AG04450 (cell line): ENCODE results near the gene CHML. TPM values are rescaled to one million over a fixed set of nuclear protein-coding genes. Genes with fewer than 3 reads are reported as not detected.

Experiments used
- CTCF ChIA-PET: fragments of 300-600, 350-600 bp; formaldehyde crosslinking; extraction: SDS; loops from one replicate; lab custom pipeline; 2022; ENCODE audit warnings: antibody characterized with exemption, inconsistent platforms; lab: Charles Lee
- POLR2A ChIA-PET: fragments of 350-600 bp; formaldehyde crosslinking; extraction: SDS; loops from one replicate; lab custom pipeline; 2021; ENCODE audit warnings: antibody characterized with exemption, inconsistent platforms; lab: Yijun Ruan, JAX
- DNase-seq: peaks from one replicate; pipeline ENCODE4 v3.0.0-alpha.2; 2011; ENCODE audit warnings: low read depth, low spot score
- H3K27ac ChIP-seq: one replicate; pipeline ENCODE4 v1.5.1; 2012; ENCODE audit warnings: low read depth, low read length, control low read depth
- H3K27me3 ChIP-seq: one replicate; pipeline ENCODE4 v1.6.0; 2012; ENCODE audit warnings: low read length; ENCODE audit not compliant: control insufficient read depth, insufficient read depth
- H3K4me3 ChIP-seq: 2 replicates; pipeline ENCODE4 v1.5.1; 2011; ENCODE audit warnings: mild to moderate bottlenecking, low read depth, low read length, control low read depth
- H3K9me3 ChIP-seq: 2 replicates; pipeline ENCODE4 v1.5.1; 2012; ENCODE audit warnings: low read length; ENCODE audit not compliant: control insufficient read depth, insufficient read depth
- CTCF ChIP-seq: IDR thresholded peaks from 2 replicates; pipeline ENCODE4 v1.5.1; 2011; ENCODE audit warnings: low read depth, low read length, control low read depth, inconsistent platforms
- polyA plus RNA-seq: library from polyadenylated mRNA; depleted of rRNA; stranded (reverse); fragments of >200 nt; gene quantifications from 2 replicates; pipeline ENCODE4 v1.2.3, GENCODE V29; 2011

The CHML gene
- polyA plus RNA-seq, 1 experiment = 17.1 TPM

- no peak for TF ChIP-seq CTCF
- no peak for DNase-seq
- H3K27me3 ChIP-seq = no peaks in the 10 kb centered on the region
- ChIA-PET POLR2A (no interaction called here), CTCF (interaction anchor here (0.5 to 0.6 kb wide), 2 partner anchors 192 to 819 kb away, joined by 5 to 8 read pairs; no protein-coding TSS in a partner anchor)
- H3K27ac ChIP-seq = no peak overlapping the region
- no peak overlapping the region for H3K4me3 ChIP-seq
- H3K9me3 ChIP-seq = no peaks in the 10 kb centered on the region
These were observed 18.1 kb upstream of the CHML start for GRCh38 chr1:241658081-241658793.

GRCh38 chr1:241654641-241655040 lies 14.5 kb upstream of the CHML start:
- no peak overlapping the region for H3K4me3 ChIP-seq
- no peaks in the 10 kb centered on the region for H3K27me3 ChIP-seq
- no peak for DNase-seq
- no peak overlapping the region for H3K27ac ChIP-seq
- POLR2A ChIA-PET = no interaction called here
- CTCF ChIA-PET = interaction anchor here (0.7 to 1.3 kb wide), 3 partner anchors 9 to 344 kb away, joined by 3 to 4 read pairs (median 3); no protein-coding TSS in a partner anchor
- TF ChIP-seq CTCF = no peak
- no peaks in the 10 kb centered on the region for H3K9me3 ChIP-seq

DNA sequence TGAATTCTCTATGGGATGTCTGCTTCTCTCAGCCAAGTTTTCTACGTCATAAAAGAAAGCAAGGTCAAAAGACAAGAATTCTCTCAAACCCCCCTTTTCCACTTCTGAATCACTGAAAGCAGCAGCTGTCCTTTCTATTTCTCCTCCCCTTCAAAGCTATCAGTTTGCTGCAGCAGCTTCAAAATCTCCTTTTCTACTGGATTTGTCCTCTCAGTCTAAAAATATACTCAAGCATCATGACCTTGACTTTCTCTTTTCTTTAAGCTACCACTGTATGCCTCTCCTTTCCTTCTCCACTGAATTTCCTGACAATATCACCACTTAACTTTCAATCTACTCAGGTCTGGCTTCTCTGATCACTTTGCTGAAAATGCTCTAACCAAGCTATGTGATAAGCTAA lies 13.8 kb upstream of the CHML start:
- DNase-seq = no peak
- H3K4me3 ChIP-seq = no peak overlapping the region
- POLR2A ChIA-PET = no interaction called here
- H3K27me3 ChIP-seq = no peaks in the 10 kb centered on the region
- no peaks in the 10 kb centered on the region for H3K9me3 ChIP-seq
- no peak overlapping the region for H3K27ac ChIP-seq
- CTCF ChIA-PET = interaction anchor here (0.7 to 1.3 kb wide), 3 partner anchors 10 to 344 kb away, joined by 3 to 4 read pairs (median 3); no protein-coding TSS in a partner anchor
- no peak for TF ChIP-seq CTCF

DNA sequence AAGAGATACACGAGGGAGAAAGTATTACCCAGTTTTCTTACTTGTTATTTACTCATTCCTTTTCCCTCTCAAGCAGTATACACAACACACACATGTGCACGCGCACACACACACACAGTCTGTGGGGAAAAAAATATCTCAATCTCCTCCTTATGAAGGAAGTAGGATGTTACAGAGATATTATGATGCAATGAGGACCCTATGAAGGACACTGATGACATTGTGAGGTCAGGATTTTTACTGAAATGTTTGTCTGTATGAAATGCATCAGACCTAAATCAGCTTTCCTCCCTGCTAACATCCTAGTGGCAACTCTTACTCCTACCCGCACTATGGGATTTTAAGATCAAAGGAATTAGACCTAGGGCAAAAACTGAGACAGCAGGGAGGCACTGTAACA lies 11.8 kb upstream of the CHML start, which contains the start of gene WDR64:
Gene WDR64, plus strand, starts transcription at position 270 of the 400 bp plus-strand sequence. CDS start 204 bp downstream, outside the sequence.
- CTCF ChIA-PET = no interaction called here
- Histone ChIP-seq H3K4me3 (no peak within 1 kb of the TSS), H3K27me3 (no peaks in the 10 kb centered on the region), H3K9me3 (no peaks in the 10 kb centered on the region), H3K27ac (no peak within 1 kb of the TSS)
- POLR2A ChIA-PET = no interaction called here
- no peak for TF ChIP-seq CTCF
- DNase-seq = no peak

GRCh38 chr1:241648159-241648558 lies 8.0 kb upstream of the CHML start:
- Histone ChIP-seq H3K27me3 (no peaks in the 10 kb centered on the region), H3K9me3 (no peaks in the 10 kb centered on the region; the same call in 1 of the 2 replicates), H3K27ac (no peak overlapping the region), H3K4me3 (no peak overlapping the region)
- POLR2A ChIA-PET = no interaction called here
- CTCF ChIA-PET = no interaction called here
- TF ChIP-seq CTCF = no peak
- no peak for DNase-seq
